GM19452 (cell line): ENCODE measurements around the gene ATXN1.

Experiments used
- ATAC-seq: cut with Tn5 transposase; IDR thresholded peaks from one replicate; pipeline ENCODE4 v1.9.1; 2021; ENCODE audit not compliant: unreplicated experiment

Gene ATXN1

GRCh38 chr6:16762550-16763477 lies 1.6 kb upstream of the ATXN1 start:
- ATAC-seq = peak; percentile 36

GRCh38 chr6:16762268-16762549 lies 949 bp upstream of the ATXN1 start:
- ATAC-seq = peak; percentile 7

GRCh38 chr6:16761471-16762267 lies 409 bp upstream of the ATXN1 start:
- ATAC-seq = peak; percentile 38

GRCh38 chr6:16759646-16760515 lies 1.4 kb downstream of the ATXN1 start:
- peak; percentile 35 for ATAC-seq

- ATAC-seq = no peak
Observed at GRCh38 chr6:16759181-16759645, 2.0 kb downstream of the ATXN1 start.

GRCh38 chr6:16758163-16758975 lies 2.9 kb downstream of the ATXN1 start:
- no peak for ATAC-seq

GRCh38 chr6:16757332-16757731 lies 3.9 kb downstream of the ATXN1 start:
- ATAC-seq = no peak

GRCh38 chr6:16756660-16757255 lies 4.5 kb downstream of the ATXN1 start:
- no peak for ATAC-seq

- no peak for ATAC-seq
Observed at GRCh38 chr6:16755544-16755943, 5.7 kb downstream of the ATXN1 start.

GRCh38 chr6:16754876-16755275 lies 6.4 kb downstream of the ATXN1 start:
- no peak for ATAC-seq

- ATAC-seq = no peak
Observed at GRCh38 chr6:16754274-16754673, 7.0 kb downstream of the ATXN1 start.

GRCh38 chr6:16753341-16753740 lies 7.9 kb downstream of the ATXN1 start:
- no peak for ATAC-seq

- no peak for ATAC-seq
Observed at GRCh38 chr6:16752206-16752866, 8.9 kb downstream of the ATXN1 start.

- ATAC-seq = no peak
Observed at GRCh38 chr6:16751251-16751946, 9.9 kb downstream of the ATXN1 start.

- ATAC-seq = no peak
Observed at GRCh38 chr6:16750566-16750965, 10.7 kb downstream of the ATXN1 start.

GRCh38 chr6:16749516-16750485 lies 11.5 kb downstream of the ATXN1 start:
- ATAC-seq = no peak

- no peak for ATAC-seq
Observed at GRCh38 chr6:16748025-16748319, 13.3 kb downstream of the ATXN1 start.
